H7 (cell line): Measurements from ENCODE around the gene DIS3L. TPM values are rescaled to one million over a fixed set of nuclear protein-coding genes. Genes with fewer than 3 reads are reported as not detected.
A peak's percentile ranks its signal among the peaks of the same experiment; 100 is the strongest.
"Not testable (repeated sequence)": the region's sequence is repeated elsewhere in the genome, so short reads cannot be mapped to it uniquely, and the experiment has no call there.

Experiments
- DNase-seq: peaks from one replicate; pipeline ENCODE4 v3.0.0; 2012
- H3K27me3 ChIP-seq: 2 replicates; pipeline ENCODE4 v1.6.0; 2011; ENCODE audit warnings: mild to moderate bottlenecking, low read length; ENCODE audit not compliant: control insufficient read depth, insufficient read depth
- H3K36me3 ChIP-seq: replicated peaks from 2 replicates; pipeline ENCODE4 v1.5.1; 2011; ENCODE audit warnings: low read length; ENCODE audit not compliant: control insufficient read depth, insufficient read depth
- H3K4me3 ChIP-seq: 2 replicates; pipeline ENCODE4 v1.5.1; 2011; ENCODE audit warnings: low read depth, mild to moderate bottlenecking, control low read depth, low read length, moderate library complexity; ENCODE audit not compliant: insufficient read depth
- total RNA-seq: library from RNA; depleted of rRNA; stranded (reverse); fragments of >200 nt; shearing (Covaris generic); gene quantifications from 2 replicates; pipeline ENCODE4 v1.2.3, GENCODE V29; 2014

The DIS3L gene
- total RNA-seq, 1 experiment from 2014 or later: 26.9 TPM

- Histone ChIP-seq H3K4me3 (no peak overlapping the region), H3K36me3 (no peaks in the 10 kb centered on the region), H3K27me3 (no peaks in the 10 kb centered on the region)
- DNase-seq: no peak
These were observed 2.9 kb upstream of the DIS3L start for GRCh38 chr15:66290518-66290917.

GRCh38 chr15:66291816-66292570 is 1.4 kb upstream of the DIS3L start:
- H3K4me3 ChIP-seq: no peak overlapping the region
- H3K36me3 ChIP-seq: no peaks in the 10 kb centered on the region
- DNase-seq: no peak
- no peaks in the 10 kb centered on the region for H3K27me3 ChIP-seq

GRCh38 chr15:66292571-66293418 is 573 bp upstream of the DIS3L start:
- no peaks in the 10 kb centered on the region for H3K36me3 ChIP-seq
- H3K4me3 ChIP-seq: peak overlapping the region; percentile 52
- no peak for DNase-seq
- no peaks in the 10 kb centered on the region for H3K27me3 ChIP-seq

- no peak for DNase-seq
- Histone ChIP-seq H3K36me3 (no peaks in the 10 kb centered on the region), H3K27me3 (no peaks in the 10 kb centered on the region)
These were observed 976 bp downstream of the DIS3L start for GRCh38 chr15:66294157-66294931.

GRCh38 chr15:66294932-66295235 is 1.5 kb downstream of the DIS3L start:
- no peaks in the 10 kb centered on the region for H3K27me3 ChIP-seq
- no peaks in the 10 kb centered on the region for H3K36me3 ChIP-seq
- H3K4me3 ChIP-seq: no peak overlapping the region
- peak; percentile 22 for DNase-seq

More at GRCh38 chr15:66294157-66294931, 976 bp downstream of the DIS3L start:
- peak overlapping the region; percentile 52 for H3K4me3 ChIP-seq

GRCh38 chr15:66296186-66296585 is 2.8 kb downstream of the DIS3L start:
- Histone ChIP-seq H3K27me3 (no peaks in the 10 kb centered on the region), H3K36me3 (no peaks in the 10 kb centered on the region), H3K4me3 (no peak overlapping the region)
- DNase-seq: no peak

GRCh38 chr15:66298803-66299251 is 5.5 kb downstream of the DIS3L start:
- Histone ChIP-seq H3K36me3 (no peaks in the 10 kb centered on the region), H3K4me3 (no peak overlapping the region), H3K27me3 (no peaks in the 10 kb centered on the region)
- DNase-seq: no peak

- Histone ChIP-seq H3K27me3 (no peaks in the 10 kb centered on the region), H3K4me3 (no peak overlapping the region), H3K36me3 (no peaks in the 10 kb centered on the region; the same call in none of the 2 replicates)
- no peak for DNase-seq
These were observed 9.3 kb downstream of the DIS3L start for GRCh38 chr15:66302489-66303278.

- DNase-seq, H3K4me3 ChIP-seq: not testable (repeated sequence)
These were observed 11.1 kb downstream of the DIS3L start for GRCh38 chr15:66304425-66304824.

GRCh38 chr15:66306381-66306780 is 13.0 kb downstream of the DIS3L start:
- Histone ChIP-seq H3K27me3 (no peaks in the 10 kb centered on the region), H3K36me3 (peaks cover 6% of the 10 kb centered on the region), H3K4me3 (no peak overlapping the region)
- no peak for DNase-seq

More at GRCh38 chr15:66304425-66304824, 11.1 kb downstream of the DIS3L start:
- H3K27me3 ChIP-seq, H3K36me3 ChIP-seq: not testable (repeated sequence)

- DNase-seq: no peak
- no peaks in the 10 kb centered on the region for H3K27me3 ChIP-seq
- peaks cover 9% of the 10 kb centered on the region for H3K36me3 ChIP-seq
- H3K4me3 ChIP-seq: no peak overlapping the region
These were observed 15.2 kb downstream of the DIS3L start for GRCh38 chr15:66308531-66308930.

- no peak overlapping the region for H3K4me3 ChIP-seq
- H3K36me3 ChIP-seq: peaks cover 9% of the 10 kb centered on the region
- H3K27me3 ChIP-seq: no peaks in the 10 kb centered on the region
- no peak for DNase-seq
These were observed 16.5 kb downstream of the DIS3L start for GRCh38 chr15:66309828-66310227.

GRCh38 chr15:66310786-66311185 is 17.4 kb downstream of the DIS3L start:
- no peak for DNase-seq
- no peaks in the 10 kb centered on the region for H3K27me3 ChIP-seq
- peaks cover 13% of the 10 kb centered on the region for H3K36me3 ChIP-seq
- no peak overlapping the region for H3K4me3 ChIP-seq

- Histone ChIP-seq H3K4me3 (no peak overlapping the region), H3K36me3 (peaks cover 15% of the 10 kb centered on the region), H3K27me3 (no peaks in the 10 kb centered on the region)
- no peak for DNase-seq
These were observed 18.8 kb downstream of the DIS3L start for GRCh38 chr15:66312144-66312543.
